ENCODE measurements around the gene C1orf159.

DNA sequence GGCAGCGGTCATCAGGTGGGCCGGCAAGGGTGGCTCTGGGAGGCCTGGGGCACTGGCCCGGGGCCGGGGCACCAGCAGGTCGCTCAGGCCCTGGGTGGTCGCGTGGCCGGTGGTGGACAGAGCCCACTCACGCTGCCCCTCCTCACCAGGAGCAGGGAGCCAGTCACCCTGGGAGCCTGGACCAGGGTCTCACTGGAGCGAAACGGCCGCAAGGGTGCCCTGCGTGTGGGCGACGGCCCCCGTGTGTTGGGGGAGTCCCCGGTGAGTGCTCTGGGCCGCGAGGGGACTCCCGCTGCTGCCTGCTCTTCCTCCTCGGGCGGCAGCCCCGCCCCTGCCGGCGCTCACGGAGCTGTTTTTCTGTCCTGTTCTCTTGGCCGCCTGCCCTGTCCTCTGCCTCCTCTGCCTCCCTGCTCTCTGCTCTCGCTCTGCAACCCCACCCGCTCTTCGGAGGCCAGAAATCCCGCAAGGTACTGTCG lies 65.3 kb downstream of the C1orf159 start:
- TF ChIP-seq EZH2 (IDR thresholded peaks at IDR 0.05; ENCODE audit: insufficient read depth, poor library complexity, severe bottlenecking) (no peak), EZH2phosphoT487 (IDR thresholded peaks at IDR 0.05; ENCODE audit: insufficient read depth, low read depth) (no peak)
